Activated CD8-positive, alpha-beta memory T cell treated with anti-CD3 and anti-CD28 coated beads for 48 hours (primary cell): Measurements from ENCODE around the gene MICU1.
A peak's percentile ranks its signal among the peaks of the same experiment; 100 is the strongest.

Experiments used
- DNase-seq, 3 experiments: peaks; one replicate each; pipeline ENCODE4 v3.0.0-alpha.2; 2020; ENCODE audit warnings: low read depth in 2 of 3, low spot score in 2 of 3

MICU1 gene

DNA sequence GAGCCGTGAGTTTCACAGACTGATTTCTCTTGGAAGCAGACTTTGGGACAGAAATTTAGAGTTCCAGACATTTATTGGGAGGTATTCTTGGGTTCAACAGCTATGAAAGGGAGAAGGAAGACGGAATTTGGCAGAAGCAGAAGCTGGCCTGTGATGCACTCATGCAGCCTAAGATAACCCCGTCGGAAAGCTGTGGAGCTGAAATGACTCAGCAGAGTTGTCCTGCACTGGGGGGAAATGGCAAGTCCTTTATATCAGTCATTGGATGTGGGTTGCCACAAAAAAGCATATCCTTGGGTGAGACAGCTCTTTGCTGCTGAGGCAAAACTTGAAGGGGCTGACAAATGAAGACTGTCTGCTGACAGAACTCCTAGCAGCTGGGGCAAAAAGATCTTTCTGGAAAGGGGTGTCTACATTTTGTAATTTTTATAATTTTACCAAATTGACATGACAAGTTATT is 11.5 kb upstream of the MICU1 start:
- DNase-seq, result peak in 1 of 3 experiments; percentile 7

DNA sequence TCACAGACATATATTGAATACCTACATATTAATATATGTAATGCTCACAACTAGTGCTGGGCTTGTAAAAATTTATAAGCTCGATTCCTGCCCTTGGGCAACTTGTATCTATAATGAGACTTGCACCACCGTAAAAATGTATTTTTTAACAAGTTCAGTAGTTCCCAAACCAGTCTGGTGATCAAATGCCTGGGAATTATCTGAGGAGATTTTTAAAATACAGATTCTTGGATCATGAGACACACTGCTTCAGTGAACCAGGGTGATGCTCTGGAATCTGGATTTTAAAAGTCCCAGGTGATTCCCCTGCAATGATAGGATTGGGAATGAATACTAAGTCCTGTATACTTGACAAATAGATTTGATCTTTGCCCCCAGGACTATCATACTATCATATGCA is 4.3 kb upstream of the MICU1 start:
- DNase-seq, result no peak

GRCh38 chr10:72626444-72626754 is 520 bp upstream of the MICU1 start:
- DNase-seq, result no peak

DNA sequence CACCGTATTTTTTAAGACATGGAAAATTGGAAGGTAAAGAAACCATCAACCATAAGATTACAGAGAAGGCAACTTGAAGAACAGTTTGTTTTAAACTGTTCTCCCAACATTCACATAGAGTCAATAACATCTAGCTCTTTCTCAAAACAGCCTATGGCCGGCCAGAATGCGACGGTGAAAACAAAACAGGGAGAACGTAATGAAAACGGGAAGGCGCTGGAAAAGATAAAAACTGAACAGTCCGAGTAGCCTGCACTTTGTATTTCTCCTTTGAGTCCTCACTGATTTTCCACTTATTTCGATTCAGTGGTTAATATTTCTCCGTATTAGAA is 637 bp downstream of the MICU1 start:
- no peak for DNase-seq

GRCh38 chr10:72622271-72622670 is 3.6 kb downstream of the MICU1 start:
- DNase-seq, result no peak

- DNase-seq, result no peak
Measured at GRCh38 chr10:72616716-72617115, 9.2 kb downstream of the MICU1 start.

- DNase-seq, result no peak
Measured at GRCh38 chr10:72615970-72616369, 9.9 kb downstream of the MICU1 start.

GRCh38 chr10:72612203-72612826 is 13.6 kb downstream of the MICU1 start:
- DNase-seq, result no peak

DNA sequence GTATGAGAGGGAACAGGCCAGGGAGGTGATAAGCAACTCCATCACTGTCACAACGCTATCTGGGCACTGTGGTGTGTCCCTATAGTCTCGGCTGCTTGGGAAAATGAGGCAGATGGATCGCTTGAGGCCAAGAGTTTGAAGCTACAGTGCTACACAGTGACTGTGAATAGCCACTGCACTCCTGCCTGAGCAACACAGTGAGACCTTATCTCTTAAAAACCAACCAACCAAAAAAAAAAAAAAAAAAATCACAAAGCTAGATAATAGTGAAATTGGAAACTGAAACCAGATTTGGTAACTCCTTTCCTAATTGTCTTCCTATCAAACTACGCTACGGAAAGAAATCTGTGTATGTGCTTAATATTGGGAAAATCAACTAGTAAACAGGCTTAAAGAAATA is 14.1 kb downstream of the MICU1 start:
- no peak for DNase-seq

DNA sequence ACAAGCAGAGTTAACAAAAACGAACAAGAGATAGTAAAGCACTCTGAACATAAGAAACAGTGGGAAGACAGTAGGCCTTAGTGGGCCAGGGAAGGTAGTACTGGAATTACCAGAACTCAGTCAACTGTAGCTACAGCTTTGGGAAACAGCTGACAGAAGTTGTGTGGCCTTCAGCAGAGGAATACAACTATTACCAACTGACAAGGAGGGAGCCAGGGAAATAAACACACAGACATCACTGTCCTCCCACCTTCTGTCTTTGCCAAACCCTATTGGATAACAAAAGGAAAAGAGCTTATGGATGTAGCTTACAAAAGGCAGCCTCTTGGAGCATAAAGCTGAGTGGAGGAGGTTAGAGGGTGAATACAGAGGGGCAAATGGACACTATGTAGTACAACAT is 15.4 kb downstream of the MICU1 start:
- DNase-seq, result no peak

- no peak for DNase-seq
Measured at GRCh38 chr10:72605122-72605521, 20.8 kb downstream of the MICU1 start.

- DNase-seq, result no peak
Measured at GRCh38 chr10:72601144-72601543, 24.7 kb downstream of the MICU1 start.

GRCh38 chr10:72598769-72599701 is 26.8 kb downstream of the MICU1 start:
- no peak for DNase-seq

DNA sequence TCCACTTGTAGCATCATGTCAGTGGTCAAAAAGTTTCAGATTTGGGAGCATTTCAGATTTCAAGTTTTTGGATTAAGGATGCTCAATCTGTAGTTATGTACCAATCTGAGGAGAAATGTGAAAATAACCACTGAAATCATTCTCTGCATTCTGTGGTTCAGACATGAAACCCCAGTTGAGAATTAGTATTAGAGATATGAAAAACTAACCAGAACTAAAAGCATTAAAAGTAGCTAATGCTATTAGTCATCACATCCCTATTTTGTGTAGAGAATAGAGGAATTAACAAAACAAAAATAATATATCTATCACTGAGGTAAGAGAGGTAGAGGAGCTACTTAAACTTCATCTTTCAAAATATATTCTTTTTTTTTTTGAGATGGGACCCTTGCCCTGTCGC is 28.0 kb downstream of the MICU1 start:
- no peak for DNase-seq

GRCh38 chr10:72595436-72595835 is 30.4 kb downstream of the MICU1 start:
- no peak for DNase-seq

DNA sequence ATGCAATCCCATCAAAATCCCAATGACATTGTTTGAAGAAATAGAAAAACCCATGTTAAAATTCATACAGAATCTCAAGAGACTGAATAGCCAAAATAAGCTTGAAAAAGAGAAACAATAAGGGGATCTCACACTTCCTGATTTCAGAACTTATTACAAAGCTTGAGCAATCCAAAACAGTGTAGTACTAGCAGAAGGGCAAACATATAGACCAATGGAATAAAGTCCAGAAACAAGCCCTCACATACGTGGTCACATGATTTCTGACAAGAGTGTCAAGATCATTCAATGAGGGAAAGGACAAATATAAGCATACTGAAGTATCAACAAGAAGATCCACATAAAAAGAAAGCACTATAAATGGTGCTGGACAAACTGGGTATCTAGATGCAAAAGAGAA is 31.9 kb downstream of the MICU1 start:
- DNase-seq, result no peak

GRCh38 chr10:72588266-72588665 is 37.6 kb downstream of the MICU1 start:
- no peak for DNase-seq

DNA sequence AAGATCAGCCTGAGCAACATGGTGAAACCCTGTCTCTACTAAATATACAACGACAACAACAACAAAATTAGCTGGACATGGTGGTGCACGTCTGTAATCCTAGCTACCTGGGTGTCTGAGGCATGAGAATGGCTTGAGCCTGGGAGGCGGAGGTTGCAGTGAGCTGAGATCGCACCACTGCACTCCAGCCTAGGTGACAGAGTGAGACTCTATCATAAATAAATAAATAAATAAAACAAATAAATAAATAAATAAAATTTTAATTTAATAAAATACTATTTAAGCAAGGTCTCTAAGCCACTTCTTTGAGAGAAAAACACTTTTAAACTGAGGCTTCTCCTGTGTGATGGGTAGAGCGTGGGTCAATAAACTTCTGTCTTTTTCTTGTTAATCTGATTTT is 38.3 kb downstream of the MICU1 start:
- no peak for DNase-seq

- no peak for DNase-seq
Measured at GRCh38 chr10:72574636-72575035, 51.2 kb downstream of the MICU1 start.

GRCh38 chr10:72573079-72573478 is 52.8 kb downstream of the MICU1 start:
- DNase-seq, result no peak

- no peak for DNase-seq
Measured at GRCh38 chr10:72567889-72568640, 57.8 kb downstream of the MICU1 start.

DNA sequence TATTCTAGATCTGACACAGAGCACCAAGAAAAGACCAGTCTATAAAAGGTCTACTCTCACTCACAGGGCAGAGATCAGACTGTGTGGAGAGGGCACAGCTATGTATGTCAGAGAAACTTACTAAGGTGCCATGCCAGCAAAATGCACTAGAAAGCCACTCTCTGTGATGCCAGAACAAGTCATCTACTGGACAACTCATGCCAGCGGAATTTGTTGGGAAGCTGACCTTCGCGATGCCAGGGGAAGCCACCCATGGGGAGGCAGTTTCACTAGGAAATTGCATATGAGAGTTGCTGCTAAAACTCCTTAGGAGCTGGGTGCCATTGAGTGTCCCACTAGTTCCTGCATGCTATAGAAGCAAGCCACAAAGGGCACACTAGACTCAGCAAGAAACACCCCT is 58.5 kb downstream of the MICU1 start:
- no peak for DNase-seq
